Transverse colon (tissue), 4 donors: Measurements from ENCODE around the gene RTL5.

ENCODE experiments used
- EP300 ChIP-seq: sonication (generic); formaldehyde crosslinking; IDR thresholded peaks from one replicate; pipeline ENCODE4 v1.6.1; 2017; ENCODE audit warnings: antibody characterized with exemption, low read depth
- POLR2A ChIP-seq: fragments of 450-650 bp; IDR thresholded peaks from one replicate; pipeline ENCODE4 v1.6.1; 2016; ENCODE audit warnings: antibody characterized with exemption, mild to moderate bottlenecking, moderate library complexity
- POLR2AphosphoS5 ChIP-seq, 3 donors: sonication (generic); formaldehyde crosslinking; IDR thresholded peaks; one replicate each; pipeline ENCODE4 v1.6.1; 2016; ENCODE audit warnings: antibody characterized with exemption in 3 of 3
- TF ChIP-seq, protein P1 (sequence below), 5 experiments: fragments of 200-600 bp in 3 of 5; fragments of 450-650 bp in 2 of 5; sonication (generic) in 3 of 5; IDR thresholded peaks; 1 replicate in 2 of 5; 2 replicates in 3 of 5; pipeline ENCODE4 v1.5.1; 2016 to 2017; ENCODE audit warnings: antibody characterized with exemption in 5 of 5, inconsistent platforms in 3 of 5, mild to moderate bottlenecking in 2 of 5, moderate library complexity in 1 of 5

DNA sequence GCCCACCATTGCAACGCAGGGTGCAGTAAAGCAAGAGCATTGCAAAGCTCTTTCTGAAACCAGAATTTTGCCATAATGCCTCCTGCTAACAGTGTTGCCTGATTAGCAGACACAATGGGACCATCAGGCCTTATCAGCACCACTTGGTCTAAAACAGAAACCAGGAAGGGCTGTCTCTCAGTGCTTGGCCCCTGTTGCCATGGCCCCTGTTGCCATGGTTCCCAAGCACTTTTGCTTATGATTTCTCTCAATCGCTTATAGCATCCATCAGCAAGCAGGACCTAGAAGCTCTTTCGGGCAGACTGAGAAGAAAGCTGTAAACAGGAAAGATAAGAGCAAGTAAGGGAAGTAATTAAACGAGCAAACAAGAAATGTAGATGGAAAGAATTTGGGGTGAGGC, 36.8 kb downstream of the RTL5 start:
- TF ChIP-seq POLR2AphosphoS5 (IDR thresholded peaks at IDR 0.05) = no peak
- TF ChIP-seq EP300 = no peak
- TF ChIP-seq, protein P1, sequence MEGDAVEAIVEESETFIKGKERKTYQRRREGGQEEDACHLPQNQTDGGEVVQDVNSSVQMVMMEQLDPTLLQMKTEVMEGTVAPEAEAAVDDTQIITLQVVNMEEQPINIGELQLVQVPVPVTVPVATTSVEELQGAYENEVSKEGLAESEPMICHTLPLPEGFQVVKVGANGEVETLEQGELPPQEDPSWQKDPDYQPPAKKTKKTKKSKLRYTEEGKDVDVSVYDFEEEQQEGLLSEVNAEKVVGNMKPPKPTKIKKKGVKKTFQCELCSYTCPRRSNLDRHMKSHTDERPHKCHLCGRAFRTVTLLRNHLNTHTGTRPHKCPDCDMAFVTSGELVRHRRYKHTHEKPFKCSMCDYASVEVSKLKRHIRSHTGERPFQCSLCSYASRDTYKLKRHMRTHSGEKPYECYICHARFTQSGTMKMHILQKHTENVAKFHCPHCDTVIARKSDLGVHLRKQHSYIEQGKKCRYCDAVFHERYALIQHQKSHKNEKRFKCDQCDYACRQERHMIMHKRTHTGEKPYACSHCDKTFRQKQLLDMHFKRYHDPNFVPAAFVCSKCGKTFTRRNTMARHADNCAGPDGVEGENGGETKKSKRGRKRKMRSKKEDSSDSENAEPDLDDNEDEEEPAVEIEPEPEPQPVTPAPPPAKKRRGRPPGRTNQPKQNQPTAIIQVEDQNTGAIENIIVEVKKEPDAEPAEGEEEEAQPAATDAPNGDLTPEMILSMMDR (IDR thresholded peaks at IDR 0.05) = no peak
- no peak for TF ChIP-seq POLR2A
